HepG2 (cell line): Measurements from ENCODE around the gene EPHB3. TPM values are rescaled to one million over a fixed set of nuclear protein-coding genes. Genes with fewer than 3 reads are reported as not detected.
A peak's percentile ranks its signal among the peaks of the same experiment; 100 is the strongest.

Experiments used
- ATAC-seq: fragments of 200-7000 bp; cut with Tn5 transposase; 3 replicates; pipeline ENCODE4 v1.9.1; 2020; ENCODE audit warnings: mild to moderate bottlenecking, moderate library complexity
- BruUV-seq: library from RNA; stranded (reverse); fragments of 400-500 nt; replicated peaks from 2 replicates; lab custom pipeline; 2021; lab: Mats Ljungman, UMichigan
- CTCF ChIA-PET: fragments of 300-600 bp; formaldehyde crosslinking; extraction: SDS; loops from one replicate; lab custom pipeline; 2021; ENCODE audit warnings: low total read pairs, inconsistent platforms, low intra/inter-chr PET ratio; lab: Yijun Ruan, JAX
- POLR2A ChIA-PET: fragments of 350-600 bp; sonication (Branson Sonifier 250); formaldehyde crosslinking; loops from one replicate; lab custom pipeline; 2020; ENCODE audit warnings: antibody characterized with exemption, inconsistent platforms; lab: Yijun Ruan, JAX
- DNase-seq: peaks from one replicate; pipeline ENCODE4 v3.0.0-alpha.2; 2015; ENCODE audit warnings: low spot score
- FAIRE-seq: peaks from 3 replicates; lab custom pipeline; 2011; peaks lifted over from hg19 to GRCh38; lab: Jason Lieb, UNC
- H2AFZ ChIP-seq: one replicate; pipeline ENCODE4 v1.6.1; 2011; ENCODE audit warnings: low read length, inconsistent platforms
- H3K27ac ChIP-seq: fragments of 300-600 bp; 3 replicates; pipeline ENCODE4 v1.8.0; 2011; ENCODE audit warnings: mixed run types, mild to moderate bottlenecking, mixed read lengths, low read length, inconsistent platforms; ENCODE audit not compliant: insufficient read depth; ENCODE audit errors: extremely low read length
- H3K27me3 ChIP-seq, 2 experiments: fragments of 200-600 bp in 1 of 2; 2 replicates in 1 of 2; 3 replicates in 1 of 2; pipeline versions ENCODE4 v1.6.0 to v1.8.0; 2011; ENCODE audit warnings: low read length in 2 of 2, mild to moderate bottlenecking in 2 of 2, moderate library complexity in 2 of 2, inconsistent platforms in 1 of 2; ENCODE audit not compliant: insufficient read depth in 2 of 2, control insufficient read depth in 1 of 2
- H3K36me3 ChIP-seq, 2 experiments: fragments of 200-600 bp in 1 of 2; replicated peaks in 1 of 2; 2 replicates in 1 of 2; 3 replicates in 1 of 2; pipeline versions ENCODE4 v1.5.1 to v1.8.0; 2011; ENCODE audit warnings: low read length in 2 of 2, inconsistent platforms in 1 of 2; ENCODE audit not compliant: insufficient read depth in 2 of 2, control insufficient read depth in 1 of 2
- H3K4me1 ChIP-seq: 2 replicates; pipeline ENCODE4 v1.5.1; 2012; ENCODE audit warnings: low read length, inconsistent platforms; ENCODE audit not compliant: insufficient read depth
- H3K4me2 ChIP-seq: 2 replicates; pipeline ENCODE4 v1.6.0; 2011; ENCODE audit warnings: low read depth, low read length, inconsistent platforms
- H3K4me3 ChIP-seq, 3 experiments: fragments of 200-600 bp in 1 of 3; sonication (generic), shearing (Covaris generic) in 1 of 3; replicated peaks in 1 of 3; 2 replicates each; pipeline ENCODE4 v1.5.1; 2011 to 2016; ENCODE audit warnings: low read length in 3 of 3, inconsistent platforms in 2 of 3, low read depth in 2 of 3, mild to moderate bottlenecking in 2 of 3, control low read depth in 1 of 3, mixed read lengths in 1 of 3; ENCODE audit not compliant: insufficient read depth in 1 of 3
- H3K79me2 ChIP-seq: one replicate; pipeline ENCODE4 v1.6.1; 2011; ENCODE audit warnings: low read length, inconsistent platforms; ENCODE audit not compliant: insufficient read depth
- H3K9ac ChIP-seq: 2 replicates; pipeline ENCODE4 v1.6.0; 2011; ENCODE audit warnings: mild to moderate bottlenecking, low read depth, low read length, inconsistent platforms; ENCODE audit not compliant: insufficient read depth
- H3K9me3 ChIP-seq: 2 replicates; pipeline ENCODE4 v1.5.1; 2012; ENCODE audit warnings: mild to moderate bottlenecking, low read length
- H4K20me1 ChIP-seq: 2 replicates; pipeline ENCODE4 v1.6.0; 2011; ENCODE audit warnings: inconsistent platforms, mild to moderate bottlenecking, low read length, moderate library complexity; ENCODE audit not compliant: insufficient read depth
- HNRNPL ChIP-seq: fragments of 200-400 bp; formaldehyde crosslinking; IDR thresholded peaks from 2 replicates; pipeline ENCODE4 v1.6.1; 2017; ENCODE audit warnings: mild to moderate bottlenecking, low read depth, low read length
- MIXL1 ChIP-seq: IDR thresholded peaks from 2 replicates; pipeline ENCODE4 v1.6.1; 2016
- RXRA ChIP-seq: sonication (generic); formaldehyde crosslinking; IDR thresholded peaks from 2 replicates; pipeline ENCODE4 v1.5.1; 2020; ENCODE audit warnings: missing genetic modification reagents
- WGBS: methylation state at CpG from one replicate; pipeline ENCODE4 v1.1.6; 2017; ENCODE audit warnings: low lambda C conversion rate; 5-methylcytosine and 5-hydroxymethylcytosine counted together
- in situ Hi-C: cut with HindIII; loops from 2 replicates; pipeline ENCODE4 v1.10.0; 2017; ENCODE audit warnings: low pct_unique_long_range_greater_than_20kb; ENCODE audit not compliant: extremely low pct_ligation_motif_present
- intact Hi-C: fragments of 100-400 bp; cut with micrococcal nuclease; formaldehyde crosslinking; loops from one replicate; pipeline ENCODE4 v1.10.0; 2022; ENCODE audit not compliant: unreplicated experiment
- polyA plus RNA-seq, 8 experiments: library from polyadenylated mRNA; depleted of rRNA in 3 of 8; stranded (reverse) in 7 of 8; unstranded in 1 of 8; fragments of >200 nt; fragmentation: Illumina TruSeq in 4 of 8; extraction: Trizol in 4 of 8; gene quantifications; 2 replicates each; pipeline versions ENCODE4 v1.2.1 to v1.2.3, GENCODE V29; 2011 to 2016; ENCODE audit warnings: low read depth in 4 of 8, missing spikeins in 1 of 8, mixed read lengths in 1 of 8; ENCODE audit not compliant: insufficient read depth in 1 of 8
- total RNA-seq, 5 experiments: library from RNA; depleted of rRNA; stranded (reverse); fragments of >200 nt; fragmentation: Illumina TruSeq; extraction: Trizol; gene quantifications; 2 replicates each; pipeline ENCODE4 v1.2.3, GENCODE V29; 2016; ENCODE audit warnings: low read depth in 1 of 5
- TF ChIP-seq, protein P1 (sequence below): IDR thresholded peaks from 2 replicates; pipeline ENCODE4 v1.6.1; 2016; ENCODE audit warnings: missing compliant biosample characterization, missing genetic modification reagents, borderline replicate concordance

Gene EPHB3
- total and polyA plus RNA-seq, 2 of the 13 experiments (the other 11 are each of a cell fraction or from before 2014, with no cell fraction given) = 0.01 TPM; not detected in 1

DNA sequence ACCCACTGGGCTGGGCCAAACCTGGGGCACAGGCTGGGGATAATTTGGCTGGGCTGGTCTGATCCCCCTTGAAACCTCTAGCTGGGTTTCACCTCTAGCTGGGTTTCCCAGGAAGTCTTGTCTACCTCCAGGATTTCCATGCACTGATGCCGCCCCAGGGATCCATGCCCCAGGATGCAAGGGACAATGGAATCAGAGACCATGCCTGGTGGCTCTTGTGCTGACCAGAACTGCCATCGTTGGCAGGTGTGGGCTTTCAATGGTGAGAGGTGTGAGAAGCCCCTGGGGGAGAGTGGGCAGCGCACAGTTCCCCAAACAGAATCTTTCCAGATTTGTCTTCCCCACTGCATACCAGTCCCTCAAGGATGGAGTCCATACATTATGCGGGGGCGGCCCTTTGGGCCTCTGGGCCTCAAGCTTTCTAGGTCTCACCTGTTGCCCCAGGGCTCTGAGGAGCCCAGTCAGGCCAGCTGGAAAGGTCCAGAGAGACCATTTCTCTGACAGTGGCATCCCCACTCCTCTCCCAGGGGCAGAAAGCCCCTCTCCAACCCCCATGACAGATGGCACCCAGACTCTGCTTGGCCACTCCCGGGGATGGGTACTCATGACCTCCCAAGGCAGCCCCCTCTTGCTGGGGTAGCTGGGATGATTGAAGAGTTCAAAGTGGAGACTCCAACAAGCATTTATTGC lies 35.4 kb downstream of the EPHB3 start:
- no peak for ATAC-seq
- POLR2A ChIA-PET = no interaction called here
- in situ Hi-C loops = no loop called here
- TF ChIP-seq, protein P1, sequence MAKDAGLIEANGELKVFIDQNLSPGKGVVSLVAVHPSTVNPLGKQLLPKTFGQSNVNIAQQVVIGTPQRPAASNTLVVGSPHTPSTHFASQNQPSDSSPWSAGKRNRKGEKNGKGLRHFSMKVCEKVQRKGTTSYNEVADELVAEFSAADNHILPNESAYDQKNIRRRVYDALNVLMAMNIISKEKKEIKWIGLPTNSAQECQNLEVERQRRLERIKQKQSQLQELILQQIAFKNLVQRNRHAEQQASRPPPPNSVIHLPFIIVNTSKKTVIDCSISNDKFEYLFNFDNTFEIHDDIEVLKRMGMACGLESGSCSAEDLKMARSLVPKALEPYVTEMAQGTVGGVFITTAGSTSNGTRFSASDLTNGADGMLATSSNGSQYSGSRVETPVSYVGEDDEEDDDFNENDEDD (CRISPR knock-in tag) = no peak
- Histone ChIP-seq H3K9ac (no peak overlapping the region), H3K36me3 (no peaks in the 10 kb centered on the region), H3K4me2 (no peak overlapping the region), H3K4me1 (no peaks in the 10 kb centered on the region), H3K4me3 (no peak overlapping the region), H3K79me2 (no peaks in the 10 kb centered on the region), H3K27ac (no peak overlapping the region), H3K9me3 (no peaks in the 10 kb centered on the region), H3K27me3 (peaks cover 1 to 51% of the 10 kb centered on the region in 2 experiments; a peak in 3 of 5 replicates), H2AFZ (no peak overlapping the region), H4K20me1 (no peaks in the 10 kb centered on the region)
- CTCF ChIA-PET = no interaction called here
- 60% methylated on average over 2 of the region's 6 CpGs for WGBS
- intact Hi-C loops = no loop called here
- FAIRE-seq = no peak
- no TSS peak for BruUV-seq
- DNase-seq = no peak

DNA sequence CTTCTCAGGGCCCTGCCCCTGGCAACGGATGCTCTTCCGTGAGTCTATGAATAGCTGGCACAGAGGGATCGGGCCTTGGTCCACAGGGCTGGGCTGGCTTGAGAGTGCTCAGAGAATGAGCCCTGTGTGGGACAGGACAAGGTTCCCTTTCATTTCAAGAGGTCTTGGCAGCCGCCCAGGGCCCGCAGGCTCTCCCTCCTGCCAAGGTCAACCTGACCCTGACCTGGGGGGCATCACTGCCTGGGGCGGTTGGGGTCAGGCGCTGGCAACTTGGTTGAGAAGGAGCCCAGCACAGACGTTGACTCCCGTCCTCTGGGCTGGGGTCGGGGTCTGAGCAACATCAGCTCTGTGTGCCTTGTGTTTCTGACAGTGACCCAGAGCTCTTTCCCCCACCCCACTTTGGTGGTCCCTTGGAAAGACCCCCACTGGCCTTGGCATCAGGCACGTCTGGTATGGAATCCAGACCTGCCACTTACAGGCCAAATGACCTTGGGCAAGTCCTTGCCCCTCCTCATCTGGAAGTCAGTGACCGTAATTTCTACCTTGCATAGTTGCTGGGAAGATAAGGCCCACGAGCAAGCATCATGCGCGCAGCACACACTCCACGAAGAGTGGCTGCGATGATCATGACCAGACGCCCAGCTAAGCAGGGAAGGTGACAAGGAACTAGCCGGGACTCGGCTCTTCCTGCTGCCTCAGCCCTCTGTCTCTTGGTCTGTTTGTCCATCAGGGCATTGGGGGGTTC lies 36.4 kb downstream of the EPHB3 start:
- ATAC-seq = peak; percentile 23; the same call in 1 of the 3 replicates
- intact Hi-C loops = no loop called here
- no peak for DNase-seq
- ChIA-PET CTCF (no interaction called here), POLR2A (no interaction called here)
- BruUV-seq = no TSS peak
- Histone ChIP-seq H3K4me2 (no peak overlapping the region), H3K9me3 (no peaks in the 10 kb centered on the region), H4K20me1 (no peaks in the 10 kb centered on the region), H3K36me3 (no peaks in the 10 kb centered on the region), H3K9ac (no peak overlapping the region), H3K4me3 (no peak overlapping the region), H2AFZ (no peak overlapping the region), H3K27me3 (peaks cover 3 to 55% of the 10 kb centered on the region in 2 experiments; a peak in 4 of 5 replicates), H3K79me2 (no peaks in the 10 kb centered on the region), H3K27ac (no peak overlapping the region), H3K4me1 (no peaks in the 10 kb centered on the region)
- 59% methylated on average over 9 of the region's 20 CpGs for WGBS
- TF ChIP-seq MIXL1 (CRISPR knock-in tag) (no peak), RXRA (CRISPR knock-in tag) (0 out of 2 replicates have a peak, but pooled peaks have one; percentile 24), HNRNPL (peak; percentile 78)
- in situ Hi-C loops = no loop called here
- FAIRE-seq = no peak
